Measurements from ENCODE around the gene IL17B.

IL17B gene

GRCh38 chr5:149375434-149375833, 3.7 kb downstream of the IL17B start:
- DNase-seq = no peak

- DNase-seq = no peak
Measured at GRCh38 chr5:149374801-149375200, 4.3 kb downstream of the IL17B start.

GRCh38 chr5:149374303-149374702, 4.8 kb downstream of the IL17B start:
- no peak for DNase-seq

GRCh38 chr5:149372932-149373331, 6.2 kb downstream of the IL17B start:
- DNase-seq = no peak

GRCh38 chr5:149372076-149372795, 6.9 kb downstream of the IL17B start:
- DNase-seq = no peak

GRCh38 chr5:149371296-149371962, 7.7 kb downstream of the IL17B start:
- peak; percentile 16 for DNase-seq

- DNase-seq = no peak
Measured at GRCh38 chr5:149370878-149371277, 8.2 kb downstream of the IL17B start.

DNA sequence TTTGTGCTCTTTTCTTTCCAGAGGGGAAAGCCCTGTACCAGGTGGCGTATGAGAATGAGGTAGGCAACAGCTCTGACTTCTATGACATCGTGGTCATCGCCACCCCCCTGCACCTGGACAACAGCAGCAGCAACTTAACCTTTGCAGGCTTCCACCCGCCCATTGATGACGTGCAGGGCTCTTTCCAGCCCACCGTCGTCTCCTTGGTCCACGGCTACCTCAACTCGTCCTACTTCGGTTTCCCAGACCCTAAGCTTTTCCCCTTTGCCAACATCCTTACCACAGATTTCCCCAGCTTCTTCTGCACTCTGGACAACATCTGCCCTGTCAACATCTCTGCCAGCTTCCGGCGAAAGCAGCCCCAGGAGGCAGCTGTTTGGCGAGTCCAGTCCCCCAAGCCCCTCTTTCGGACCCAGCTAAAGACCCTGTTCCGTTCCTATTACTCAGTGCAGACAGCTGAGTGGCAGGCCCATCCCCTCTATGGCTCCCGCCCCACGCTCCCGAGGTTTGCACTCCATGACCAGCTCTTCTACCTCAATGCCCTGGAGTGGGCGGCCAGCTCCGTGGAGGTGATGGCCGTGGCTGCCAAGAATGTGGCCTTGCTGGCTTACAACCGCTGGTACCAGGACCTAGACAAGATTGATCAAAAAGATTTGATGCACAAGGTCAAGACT, 11.0 kb downstream of the IL17B start:
- DNase-seq = no peak

DNA sequence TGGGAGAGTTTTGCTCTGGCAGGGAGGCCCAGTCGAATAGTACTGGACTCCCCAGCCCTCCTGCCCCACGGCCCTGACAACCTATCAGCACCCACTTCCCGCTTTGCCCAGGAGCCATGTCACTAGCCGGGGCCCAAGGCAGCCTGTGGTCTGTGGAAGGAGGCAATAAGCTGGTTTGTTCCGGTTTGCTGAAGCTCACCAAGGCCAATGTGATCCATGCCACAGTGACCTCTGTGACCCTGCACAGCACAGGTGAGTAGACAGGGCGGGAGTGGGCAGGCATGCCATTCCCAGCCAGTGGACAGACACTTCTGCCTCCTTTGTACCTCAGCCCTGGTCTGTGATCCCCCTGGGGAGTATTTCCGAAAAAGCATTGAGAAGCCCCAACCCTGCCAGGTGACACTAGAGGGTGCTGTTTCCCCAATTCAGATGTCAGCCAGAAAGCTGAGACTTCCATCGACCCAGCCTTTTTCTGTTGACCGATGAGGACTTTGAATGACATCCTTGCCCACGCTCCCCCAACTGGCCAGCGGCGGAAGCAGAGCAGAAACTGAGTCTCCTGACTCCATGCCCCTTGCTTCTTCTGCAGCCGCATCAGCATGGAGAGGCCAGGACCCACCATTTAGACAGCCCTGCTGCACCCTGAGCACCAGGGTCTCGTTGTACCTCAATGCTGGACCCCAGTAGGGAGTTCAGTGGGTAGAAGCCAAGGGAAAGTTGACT, 11.7 kb downstream of the IL17B start:
- peak; percentile 37 for DNase-seq

GRCh38 chr5:149366169-149366729, 12.8 kb downstream of the IL17B start:
- no peak for DNase-seq

DNA sequence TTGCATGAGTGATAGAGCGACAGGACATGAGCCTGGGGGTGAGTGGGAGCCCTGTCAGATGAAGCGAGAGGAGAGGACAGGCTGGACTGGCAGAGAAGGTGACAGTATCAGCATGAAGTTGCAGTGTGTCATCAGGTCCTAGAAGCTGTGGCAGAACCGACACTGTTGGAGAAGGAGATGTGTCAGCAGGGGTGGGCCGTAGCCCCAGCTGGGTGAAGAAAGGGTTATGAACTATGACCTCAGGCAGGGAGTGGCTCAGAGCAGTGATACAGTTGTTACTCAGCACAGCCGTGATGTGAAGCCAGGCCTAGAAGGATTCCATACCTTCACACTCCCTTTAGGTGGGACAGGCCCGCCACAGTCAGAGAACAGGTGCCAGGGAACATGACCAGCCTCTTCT, 13.7 kb downstream of the IL17B start:
- no peak for DNase-seq

DNA sequence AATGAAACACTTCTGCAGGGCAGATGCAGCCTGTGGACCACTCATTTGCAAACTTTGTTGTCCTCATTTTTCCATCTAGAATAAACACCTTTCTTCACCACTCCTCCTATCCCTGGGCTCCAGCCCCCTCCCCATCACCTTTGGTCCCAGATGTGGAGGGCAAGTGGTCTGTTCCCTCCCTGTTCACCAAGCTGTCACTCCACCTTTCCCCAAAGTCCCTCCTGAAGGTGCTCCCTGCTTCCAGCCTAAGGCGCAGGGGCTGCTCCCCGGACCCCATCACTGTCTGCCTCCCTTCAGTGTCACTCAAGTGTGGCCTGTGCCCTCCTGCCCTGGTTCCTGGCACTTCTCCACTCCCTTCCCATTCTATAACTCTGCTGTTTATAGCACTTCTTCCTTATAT, 14.4 kb downstream of the IL17B start:
- no peak for DNase-seq

- no peak for DNase-seq
Measured at GRCh38 chr5:149363936-149364335, 15.2 kb downstream of the IL17B start.

DNA sequence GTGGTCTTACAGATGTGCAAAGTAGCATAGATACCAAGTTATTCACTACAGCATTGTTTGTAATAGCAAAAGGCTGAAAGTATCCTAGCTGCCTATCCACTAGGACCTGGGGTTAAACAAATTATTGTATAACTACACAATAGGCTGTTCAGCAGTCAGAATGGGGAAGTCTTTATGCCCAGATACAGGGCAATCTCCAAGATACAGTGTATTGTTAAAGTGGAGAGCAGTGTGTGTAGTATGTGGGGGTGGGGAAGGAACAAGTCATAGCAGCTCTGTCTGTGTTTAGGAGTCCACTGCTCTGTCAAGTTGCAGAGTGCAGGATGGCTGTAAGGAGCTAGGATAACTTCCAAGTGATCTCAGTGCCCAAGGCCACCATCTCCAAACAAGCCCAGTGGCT, 15.7 kb downstream of the IL17B start:
- DNase-seq = no peak

DNA sequence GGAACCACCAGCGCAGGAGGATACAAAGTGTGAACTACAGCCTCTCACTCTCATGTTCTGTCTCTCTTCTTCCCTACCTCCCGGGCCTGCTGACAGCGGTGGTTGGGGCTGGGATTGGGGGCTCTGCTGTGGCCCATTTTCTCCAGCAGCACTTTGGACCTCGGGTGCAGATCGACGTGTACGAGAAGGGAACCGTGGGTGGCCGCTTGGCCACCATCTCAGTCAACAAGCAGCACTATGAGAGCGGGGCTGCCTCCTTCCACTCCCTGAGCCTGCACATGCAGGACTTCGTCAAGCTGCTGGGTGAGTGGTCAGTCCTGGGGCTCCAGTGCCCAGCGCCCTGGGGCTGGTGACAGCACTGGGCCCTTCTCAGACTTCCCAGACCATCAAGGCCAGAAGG, 16.6 kb downstream of the IL17B start:
- no peak for DNase-seq

GRCh38 chr5:149360272-149360671, 18.8 kb downstream of the IL17B start:
- DNase-seq = no peak

GRCh38 chr5:149358868-149359495, 20.1 kb downstream of the IL17B start:
- DNase-seq = no peak

DNA sequence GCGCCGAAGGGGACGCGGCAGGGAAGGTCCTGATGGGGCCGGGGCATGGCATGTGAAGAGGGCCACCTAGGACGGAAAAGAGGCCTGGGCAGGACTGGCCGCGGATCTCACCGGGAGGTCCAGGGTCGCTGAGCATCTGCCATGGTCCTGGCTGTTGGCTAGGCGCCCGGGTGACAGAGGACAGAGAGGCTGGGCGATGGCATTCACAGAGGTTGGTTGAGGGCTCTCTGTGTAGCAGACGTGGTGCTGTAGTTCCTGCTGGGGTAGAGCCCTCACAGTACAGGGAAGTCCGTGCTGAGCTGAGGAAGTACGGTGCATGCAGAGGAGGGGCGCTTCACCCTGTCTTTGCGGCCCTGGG, 20.8 kb downstream of the IL17B start:
- DNase-seq = no peak

GRCh38 chr5:149357370-149358293, 21.5 kb downstream of the IL17B start, which contains the start of gene PCYOX1L:
TSS of gene PCYOX1L (plus strand) at chr5:149358046. CDS start at chr5:149358069, 23 bp downstream.
- DNase-seq = peak; percentile 86

- DNase-seq = no peak
Measured at GRCh38 chr5:149356391-149356790, 22.7 kb downstream of the IL17B start.

GRCh38 chr5:149355688-149356087, 23.4 kb downstream of the IL17B start:
- no peak for DNase-seq

Measured in NCI-H2227 treated with DMSO at 0.1 percent for 48 hours (cell line).